Stimulated activated naive CD8-positive, alpha-beta T cell treated with anti-CD3 and anti-CD28 coated beads, Interleukin-15, Interleukin-2, amounts not matched to agents 100 U/mL and 50 U/mL, for 24 hours (primary cell): ENCODE results near the gene SLC7A1.

Source experiments
- ATAC-seq: fragments of 150-1000 bp; cut with Tn5 transposase; one replicate; pipeline ENCODE4 v1.10.0; 2021
- DNase-seq: peaks from one replicate; pipeline ENCODE4 v3.0.0; 2021

The SLC7A1 gene

GRCh38 chr13:29487466-29488454, 107.7 kb downstream of the SLC7A1 start:
- ATAC-seq, result no peak
- no peak for DNase-seq

- ATAC-seq (no peak), DNase-seq (no peak)
Observed at GRCh38 chr13:29486551-29486950, 108.9 kb downstream of the SLC7A1 start.

GRCh38 chr13:29484796-29485195, 110.7 kb downstream of the SLC7A1 start:
- ATAC-seq (no peak), DNase-seq (no peak)

- ATAC-seq (no peak), DNase-seq (no peak)
Observed at GRCh38 chr13:29484236-29484635, 111.3 kb downstream of the SLC7A1 start.

- ATAC-seq, result no peak
Observed at GRCh38 chr13:29483623-29484022, 111.9 kb downstream of the SLC7A1 start.

GRCh38 chr13:29483211-29483610, 112.3 kb downstream of the SLC7A1 start:
- ATAC-seq, result no peak
- DNase-seq, result no peak

More at GRCh38 chr13:29483623-29484022, 111.9 kb downstream of the SLC7A1 start:
- DNase-seq, result no peak

GRCh38 chr13:29482504-29482903, 113.0 kb downstream of the SLC7A1 start:
- DNase-seq, result no peak
- ATAC-seq, result no peak

- no peak for DNase-seq
Observed at GRCh38 chr13:29481603-29482002, 113.9 kb downstream of the SLC7A1 start.

GRCh38 chr13:29480893-29481525, 114.5 kb downstream of the SLC7A1 start:
- no peak for DNase-seq
- ATAC-seq, result no peak

More at GRCh38 chr13:29481603-29482002, 113.9 kb downstream of the SLC7A1 start:
- ATAC-seq, result no peak

- no peak for DNase-seq
- no peak for ATAC-seq
Observed at GRCh38 chr13:29479716-29480492, 115.6 kb downstream of the SLC7A1 start.

- ATAC-seq (no peak), DNase-seq (no peak)
Observed at GRCh38 chr13:29476046-29476445, 119.4 kb downstream of the SLC7A1 start.

GRCh38 chr13:29474991-29475390, 120.5 kb downstream of the SLC7A1 start:
- ATAC-seq (no peak), DNase-seq (no peak)

- ATAC-seq, result no peak
Observed at GRCh38 chr13:29473166-29473565, 122.3 kb downstream of the SLC7A1 start.

GRCh38 chr13:29472332-29472961, 123.0 kb downstream of the SLC7A1 start:
- DNase-seq (peak; percentile 66), ATAC-seq (no peak)

More at GRCh38 chr13:29473166-29473565, 122.3 kb downstream of the SLC7A1 start:
- no peak for DNase-seq

- DNase-seq, result no peak
- ATAC-seq, result no peak
Observed at GRCh38 chr13:29471551-29471950, 123.9 kb downstream of the SLC7A1 start.

GRCh38 chr13:29465741-29466293, 129.7 kb downstream of the SLC7A1 start:
- ATAC-seq, result no peak
- no peak for DNase-seq

GRCh38 chr13:29464105-29464679, 131.3 kb downstream of the SLC7A1 start:
- no peak for ATAC-seq
- DNase-seq, result no peak

GRCh38 chr13:29459813-29460355, 135.6 kb downstream of the SLC7A1 start:
- ATAC-seq (no peak), DNase-seq (no peak)
